SU-DHL-6 (cell line): Measurements from ENCODE around the gene GPRIN3.

Source experiments
- H2AFZ ChIP-seq: fragments of 200-600 bp; sonication (generic); 2 replicates; pipeline ENCODE4 v1.6.1; 2014; ENCODE audit warnings: low read depth, mild to moderate bottlenecking, moderate library complexity, mixed read lengths, antibody characterized with exemption, low read length; ENCODE audit not compliant: severe bottlenecking
- H3F3A ChIP-seq: fragments of 200-600 bp; shearing (Covaris generic); 2 replicates; pipeline ENCODE4 v1.6.0; 2016; ENCODE audit warnings: antibody characterized with exemption, mild to moderate bottlenecking; ENCODE audit not compliant: insufficient read depth
- H3K27ac ChIP-seq: fragments of 200-600 bp; sonication (generic); 2 replicates; pipeline ENCODE4 v1.5.1; 2016; ENCODE audit warnings: low read depth, mild to moderate bottlenecking, low read length, moderate library complexity, mixed read lengths
- H3K27me3 ChIP-seq: fragments of 200-600 bp; sonication (generic), shearing (Covaris generic); 2 replicates; pipeline ENCODE4 v1.6.0; 2014; ENCODE audit warnings: mild to moderate bottlenecking, low read length
- H3K36me3 ChIP-seq: fragments of 200-600 bp; sonication (generic); 2 replicates; pipeline ENCODE4 v1.6.1; 2014; ENCODE audit warnings: mild to moderate bottlenecking, low read length, mixed read lengths
- H3K4me2 ChIP-seq: fragments of 300-600, 200-600 bp; shearing (Covaris generic), sonication (generic); 2 replicates; pipeline ENCODE4 v1.6.0; 2014; ENCODE audit warnings: low read length, low read depth, mild to moderate bottlenecking; ENCODE audit not compliant: poor library complexity, severe bottlenecking
- H3K4me3 ChIP-seq: fragments of 200-600 bp; sonication (generic); 2 replicates; pipeline ENCODE4 v1.5.1; 2014; ENCODE audit warnings: antibody characterized with exemption, low read length, mild to moderate bottlenecking, mixed read lengths; ENCODE audit not compliant: insufficient read depth, poor library complexity, severe bottlenecking
- H3K79me2 ChIP-seq: fragments of 200-600 bp; sonication (generic); 2 replicates; pipeline ENCODE4 v1.6.1; 2014; ENCODE audit warnings: mild to moderate bottlenecking, low read length, moderate library complexity; ENCODE audit not compliant: insufficient read depth
- H3K9ac ChIP-seq: fragments of 200-600 bp; sonication (generic); 2 replicates; pipeline ENCODE4 v1.7.0; 2014; ENCODE audit warnings: mild to moderate bottlenecking, low read length
- H3K9me2 ChIP-seq: fragments of 200-600 bp; sonication (generic); replicated peaks from 2 replicates; pipeline ENCODE4 v1.6.1; 2014; ENCODE audit warnings: low read length; ENCODE audit not compliant: insufficient read depth
- H3K9me3 ChIP-seq: fragments of 200-600 bp; sonication (generic); 2 replicates; pipeline ENCODE4 v1.6.1; 2014; ENCODE audit warnings: low read length, mixed read lengths; ENCODE audit not compliant: insufficient read depth
- H4K20me1 ChIP-seq: fragments of 200-600 bp; sonication (generic); 2 replicates; pipeline ENCODE4 v1.6.1; 2014; ENCODE audit warnings: low read depth, mild to moderate bottlenecking, antibody characterized with exemption, low read length, moderate library complexity, mixed read lengths
- EZH2phosphoT487 ChIP-seq: fragments of 200-600 bp; sonication (generic), shearing (Covaris generic); conservative IDR thresholded peaks from 2 replicates; pipeline ENCODE4 v1.6.1; 2018; ENCODE audit warnings: mild to moderate bottlenecking, antibody characterized with exemption, low read length, moderate library complexity, mixed read lengths
- TF ChIP-seq, protein P1 (sequence below): fragments of 200-600 bp; sonication (generic); IDR thresholded peaks from one replicate; pipeline ENCODE4 v1.5.1; 2017; ENCODE audit warnings: antibody characterized with exemption, mild to moderate bottlenecking, low read length, moderate library complexity; ENCODE audit not compliant: insufficient read depth, poor library complexity, severe bottlenecking

GPRIN3 gene

DNA sequence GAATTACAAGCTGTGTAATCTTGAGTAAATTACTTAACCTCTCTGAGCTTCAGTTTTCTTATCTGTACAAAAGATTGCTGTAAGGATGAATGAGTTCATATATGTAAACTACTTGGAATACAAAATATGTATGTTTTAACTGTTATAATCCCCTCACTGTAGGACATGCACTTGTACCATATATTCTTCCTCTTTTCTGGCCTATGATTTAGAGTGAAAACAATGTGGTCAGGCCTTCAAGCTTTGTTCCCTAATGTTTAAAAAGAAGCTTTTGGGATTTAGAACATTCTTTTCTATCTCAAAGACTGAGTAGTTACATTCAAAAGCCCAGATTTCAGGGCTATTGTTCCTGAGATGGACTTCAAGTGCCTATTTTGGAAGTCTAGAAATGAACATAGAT, 26.7 kb upstream of the GPRIN3 start:
- Histone ChIP-seq H3K79me2 (no peaks in the 10 kb centered on the region), H3K9ac (no peak overlapping the region), H2AFZ (no peak overlapping the region), H4K20me1 (no peaks in the 10 kb centered on the region), H3K36me3 (no peaks in the 10 kb centered on the region), H3K9me3 (no peaks in the 10 kb centered on the region), H3K27ac (no peak overlapping the region), H3K4me2 (no peak overlapping the region), H3K27me3 (no peaks in the 10 kb centered on the region), H3K4me3 (no peak overlapping the region), H3K9me2 (no peaks in the 10 kb centered on the region), H3F3A (no peaks in the 10 kb centered on the region)
- no peak for TF ChIP-seq EZH2phosphoT487
- TF ChIP-seq, protein P1, sequence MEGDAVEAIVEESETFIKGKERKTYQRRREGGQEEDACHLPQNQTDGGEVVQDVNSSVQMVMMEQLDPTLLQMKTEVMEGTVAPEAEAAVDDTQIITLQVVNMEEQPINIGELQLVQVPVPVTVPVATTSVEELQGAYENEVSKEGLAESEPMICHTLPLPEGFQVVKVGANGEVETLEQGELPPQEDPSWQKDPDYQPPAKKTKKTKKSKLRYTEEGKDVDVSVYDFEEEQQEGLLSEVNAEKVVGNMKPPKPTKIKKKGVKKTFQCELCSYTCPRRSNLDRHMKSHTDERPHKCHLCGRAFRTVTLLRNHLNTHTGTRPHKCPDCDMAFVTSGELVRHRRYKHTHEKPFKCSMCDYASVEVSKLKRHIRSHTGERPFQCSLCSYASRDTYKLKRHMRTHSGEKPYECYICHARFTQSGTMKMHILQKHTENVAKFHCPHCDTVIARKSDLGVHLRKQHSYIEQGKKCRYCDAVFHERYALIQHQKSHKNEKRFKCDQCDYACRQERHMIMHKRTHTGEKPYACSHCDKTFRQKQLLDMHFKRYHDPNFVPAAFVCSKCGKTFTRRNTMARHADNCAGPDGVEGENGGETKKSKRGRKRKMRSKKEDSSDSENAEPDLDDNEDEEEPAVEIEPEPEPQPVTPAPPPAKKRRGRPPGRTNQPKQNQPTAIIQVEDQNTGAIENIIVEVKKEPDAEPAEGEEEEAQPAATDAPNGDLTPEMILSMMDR = no peak

DNA sequence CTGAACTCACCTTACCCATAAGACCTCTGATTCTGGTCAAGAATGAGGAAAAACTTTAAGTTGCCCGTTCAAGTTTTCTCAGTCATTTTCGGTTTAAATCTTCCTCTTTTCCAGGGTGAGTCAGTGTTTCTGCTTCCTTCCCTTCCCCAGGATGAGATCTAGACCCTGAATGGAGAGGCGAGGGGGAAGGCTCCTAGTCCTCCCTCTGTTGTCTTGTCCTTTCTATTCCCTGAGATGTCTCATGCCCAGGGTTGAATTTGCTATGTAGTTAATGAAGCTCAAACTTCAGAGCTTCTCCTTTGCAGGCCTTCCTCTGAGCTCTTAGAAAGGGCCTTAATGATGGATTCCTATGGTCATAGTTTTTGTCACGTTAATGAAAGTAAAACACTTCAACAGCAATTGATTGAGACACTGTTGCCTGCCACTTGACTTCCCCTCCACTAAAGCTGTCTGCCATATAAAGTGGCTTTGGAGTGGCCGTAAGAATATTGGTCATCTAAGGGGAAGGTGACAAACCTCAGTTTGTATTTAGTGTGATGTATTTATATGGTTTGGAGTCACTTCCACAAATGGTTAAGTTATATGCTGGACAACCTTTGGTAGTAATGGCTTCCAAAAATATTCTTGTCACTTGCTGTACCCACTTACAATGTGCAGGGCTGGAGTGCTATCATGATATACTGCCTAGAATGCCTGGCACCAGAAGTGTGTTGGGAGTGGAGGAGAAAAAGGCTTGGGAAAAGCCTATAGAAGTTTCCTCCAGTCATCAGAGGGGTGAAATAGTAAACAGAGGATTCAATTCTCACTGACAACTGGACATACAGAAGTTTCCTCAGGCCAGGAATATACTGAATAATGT, 24.3 kb upstream of the GPRIN3 start:
- Histone ChIP-seq H3K4me2 (no peak overlapping the region), H3K4me3 (no peak overlapping the region), H3K9ac (no peak overlapping the region), H3K9me2 (no peaks in the 10 kb centered on the region), H3K27ac (no peak overlapping the region), H3F3A (no peaks in the 10 kb centered on the region), H3K9me3 (no peaks in the 10 kb centered on the region), H3K36me3 (no peaks in the 10 kb centered on the region), H3K79me2 (no peaks in the 10 kb centered on the region), H3K27me3 (no peaks in the 10 kb centered on the region), H2AFZ (no peak overlapping the region), H4K20me1 (no peaks in the 10 kb centered on the region)
- no peak for TF ChIP-seq EZH2phosphoT487
- TF ChIP-seq, protein P1 = no peak

DNA sequence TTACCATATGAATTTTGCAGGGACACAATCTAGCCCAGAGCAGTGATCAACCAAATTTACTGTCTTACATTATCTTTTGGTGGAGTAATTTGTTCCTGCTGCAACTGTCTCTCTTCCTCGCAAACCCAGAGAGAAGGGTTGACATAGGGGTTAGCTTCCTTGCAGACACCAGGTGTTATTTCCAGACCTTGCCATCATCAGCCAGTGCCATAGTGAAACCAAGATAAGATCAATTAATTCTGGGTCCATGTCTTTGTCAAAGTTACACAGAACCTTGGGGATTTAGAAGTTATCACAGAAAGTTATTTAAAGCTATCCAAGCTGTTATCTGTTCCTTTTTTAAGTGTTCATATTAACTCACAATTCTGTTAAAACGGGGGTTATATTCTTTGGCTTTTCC, 23.6 kb upstream of the GPRIN3 start:
- Histone ChIP-seq H3K4me3 (no peak overlapping the region), H3K36me3 (no peaks in the 10 kb centered on the region), H3K9ac (no peak overlapping the region), H3K27ac (no peak overlapping the region), H3K27me3 (no peaks in the 10 kb centered on the region), H3K9me3 (no peaks in the 10 kb centered on the region), H4K20me1 (no peaks in the 10 kb centered on the region), H3K9me2 (no peaks in the 10 kb centered on the region), H3F3A (no peaks in the 10 kb centered on the region), H2AFZ (no peak overlapping the region), H3K79me2 (no peaks in the 10 kb centered on the region), H3K4me2 (no peak overlapping the region)
- TF ChIP-seq, protein P1 = no peak
- TF ChIP-seq EZH2phosphoT487 = no peak
